ENCODE measurements around the gene TDRD10.
"Not testable (repeated sequence)": the region's sequence is repeated elsewhere in the genome, so short reads cannot be mapped to it uniquely, and the experiment has no call there.

TDRD10 gene

GRCh38 chr1:154481053-154481452 is 21.0 kb upstream of the TDRD10 start:
- H3K36me3 ChIP-seq (ENCODE audit: control insufficient read depth, insufficient read depth, low read length) = no peaks in the 10 kb centered on the region
- WGBS, 2 experiments (ENCODE audit: insufficient coverage in 2 of 2) = 13% methylated on average over 1 of the region's 1 CpG; no CpG with 5 or more reads in 1 of the 2 experiments
- peaks cover 5% of the 10 kb centered on the region for H3K4me1 ChIP-seq (ENCODE audit: control insufficient read depth, insufficient read depth, low read length, poor library complexity, severe bottlenecking)
- H3K27ac ChIP-seq (ENCODE audit: low read depth, low read length, severe bottlenecking) = no peak overlapping the region
- H3K4me3 ChIP-seq (ENCODE audit: extremely low read depth, insufficient read depth, low read length, poor library complexity, severe bottlenecking) = no peak overlapping the region
- H3K9me3 ChIP-seq (ENCODE audit: control insufficient read depth, low read length) = no peaks in the 10 kb centered on the region

GRCh38 chr1:154483941-154484803 is 17.8 kb upstream of the TDRD10 start:
- no peaks in the 10 kb centered on the region for H3K36me3 ChIP-seq (ENCODE audit: control insufficient read depth, insufficient read depth, low read length)
- H3K4me3 ChIP-seq (ENCODE audit: extremely low read depth, insufficient read depth, low read length, poor library complexity, severe bottlenecking) = no peak overlapping the region
- peaks cover 5% of the 10 kb centered on the region for H3K4me1 ChIP-seq (ENCODE audit: control insufficient read depth, insufficient read depth, low read length, poor library complexity, severe bottlenecking)
- 80 to 96% methylated on average over 8 to 11 of the region's 14 CpGs for WGBS, 2 experiments (ENCODE audit: insufficient coverage in 2 of 2)
- no peaks in the 10 kb centered on the region for H3K9me3 ChIP-seq (ENCODE audit: control insufficient read depth, low read length)
- H3K27ac ChIP-seq (ENCODE audit: low read depth, low read length, severe bottlenecking) = no peak overlapping the region

GRCh38 chr1:154485106-154485505 is 16.9 kb upstream of the TDRD10 start:
- peaks cover 5% of the 10 kb centered on the region for H3K4me1 ChIP-seq (ENCODE audit: control insufficient read depth, insufficient read depth, low read length, poor library complexity, severe bottlenecking)
- H3K4me3 ChIP-seq (ENCODE audit: extremely low read depth, insufficient read depth, low read length, poor library complexity, severe bottlenecking) = no peak overlapping the region
- no peaks in the 10 kb centered on the region for H3K36me3 ChIP-seq (ENCODE audit: control insufficient read depth, insufficient read depth, low read length)
- H3K27ac ChIP-seq (ENCODE audit: low read depth, low read length, severe bottlenecking) = peak overlapping the region; percentile 26
- H3K9me3 ChIP-seq (ENCODE audit: control insufficient read depth, low read length) = no peaks in the 10 kb centered on the region
- 74 to 84% methylated on average over 3 of the region's 5 CpGs for WGBS, 2 experiments (ENCODE audit: insufficient coverage in 2 of 2)

GRCh38 chr1:154485910-154486496 is 16.0 kb upstream of the TDRD10 start:
- H3K36me3 ChIP-seq (ENCODE audit: control insufficient read depth, insufficient read depth, low read length) = no peaks in the 10 kb centered on the region
- no peak overlapping the region for H3K4me3 ChIP-seq (ENCODE audit: extremely low read depth, insufficient read depth, low read length, poor library complexity, severe bottlenecking)
- peaks cover 3% of the 10 kb centered on the region for H3K4me1 ChIP-seq (ENCODE audit: control insufficient read depth, insufficient read depth, low read length, poor library complexity, severe bottlenecking)
- 91 to 96% methylated on average over 4 to 7 of the region's 7 CpGs for WGBS, 2 experiments (ENCODE audit: insufficient coverage in 2 of 2)
- H3K9me3 ChIP-seq (ENCODE audit: control insufficient read depth, low read length) = no peaks in the 10 kb centered on the region
- H3K27ac ChIP-seq (ENCODE audit: low read depth, low read length, severe bottlenecking) = peak overlapping the region; percentile 17

GRCh38 chr1:154486756-154487155 is 15.3 kb upstream of the TDRD10 start:
- H3K4me3 ChIP-seq (ENCODE audit: extremely low read depth, insufficient read depth, low read length, poor library complexity, severe bottlenecking); H3K27ac ChIP-seq (ENCODE audit: low read depth, low read length, severe bottlenecking); H3K9me3 ChIP-seq (ENCODE audit: control insufficient read depth, low read length); H3K4me1 ChIP-seq (ENCODE audit: control insufficient read depth, insufficient read depth, low read length, poor library complexity, severe bottlenecking); H3K36me3 ChIP-seq (ENCODE audit: control insufficient read depth, insufficient read depth, low read length): not testable (repeated sequence)
- 96 to 100% methylated on average over 2 to 4 of the region's 5 CpGs for WGBS, 2 experiments (ENCODE audit: insufficient coverage in 2 of 2)

- WGBS, 2 experiments (ENCODE audit: insufficient coverage in 2 of 2) = 85 to 90% methylated on average over 18 to 20 of the region's 20 CpGs
Observed at GRCh38 chr1:154488922-154489321, 13.1 kb upstream of the TDRD10 start.

GRCh38 chr1:154489695-154490274 is 12.2 kb upstream of the TDRD10 start:
- 90 to 93% methylated on average over 3 to 4 of the region's 5 CpGs for WGBS, 2 experiments (ENCODE audit: insufficient coverage in 2 of 2)
- no peaks in the 10 kb centered on the region for H3K9me3 ChIP-seq (ENCODE audit: control insufficient read depth, low read length)
- H3K27ac ChIP-seq (ENCODE audit: low read depth, low read length, severe bottlenecking) = no peak overlapping the region
- peaks cover 9% of the 10 kb centered on the region for H3K4me1 ChIP-seq (ENCODE audit: control insufficient read depth, insufficient read depth, low read length, poor library complexity, severe bottlenecking)
- no peaks in the 10 kb centered on the region for H3K36me3 ChIP-seq (ENCODE audit: control insufficient read depth, insufficient read depth, low read length)
- no peak overlapping the region for H3K4me3 ChIP-seq (ENCODE audit: extremely low read depth, insufficient read depth, low read length, poor library complexity, severe bottlenecking)

More at GRCh38 chr1:154488922-154489321, 13.1 kb upstream of the TDRD10 start:
- no peak overlapping the region for H3K4me3 ChIP-seq (ENCODE audit: extremely low read depth, insufficient read depth, low read length, poor library complexity, severe bottlenecking)
- no peak overlapping the region for H3K27ac ChIP-seq (ENCODE audit: low read depth, low read length, severe bottlenecking)
- no peaks in the 10 kb centered on the region for H3K9me3 ChIP-seq (ENCODE audit: control insufficient read depth, low read length)
- H3K36me3 ChIP-seq (ENCODE audit: control insufficient read depth, insufficient read depth, low read length) = no peaks in the 10 kb centered on the region
- H3K4me1 ChIP-seq (ENCODE audit: control insufficient read depth, insufficient read depth, low read length, poor library complexity, severe bottlenecking) = peaks cover 9% of the 10 kb centered on the region

- H3K36me3 ChIP-seq (ENCODE audit: control insufficient read depth, insufficient read depth, low read length) = no peaks in the 10 kb centered on the region
- 80 to 85% methylated on average over 1 of the region's 1 CpG for WGBS, 2 experiments (ENCODE audit: insufficient coverage in 2 of 2)
- H3K9me3 ChIP-seq (ENCODE audit: control insufficient read depth, low read length) = no peaks in the 10 kb centered on the region
- peaks cover 7% of the 10 kb centered on the region for H3K4me1 ChIP-seq (ENCODE audit: control insufficient read depth, insufficient read depth, low read length, poor library complexity, severe bottlenecking)
- H3K4me3 ChIP-seq (ENCODE audit: extremely low read depth, insufficient read depth, low read length, poor library complexity, severe bottlenecking) = no peak overlapping the region
- no peak overlapping the region for H3K27ac ChIP-seq (ENCODE audit: low read depth, low read length, severe bottlenecking)
Observed at GRCh38 chr1:154490317-154490716, 11.7 kb upstream of the TDRD10 start.

GRCh38 chr1:154492115-154492514 is 9.9 kb upstream of the TDRD10 start:
- Histone ChIP-seq H3K4me1 (ENCODE audit: control insufficient read depth, insufficient read depth, low read length, poor library complexity, severe bottlenecking) (peaks cover 14% of the 10 kb centered on the region), H3K27ac (ENCODE audit: low read depth, low read length, severe bottlenecking) (no peak overlapping the region), H3K36me3 (ENCODE audit: control insufficient read depth, insufficient read depth, low read length) (no peaks in the 10 kb centered on the region), H3K4me3 (ENCODE audit: extremely low read depth, insufficient read depth, low read length, poor library complexity, severe bottlenecking) (no peak overlapping the region), H3K9me3 (ENCODE audit: control insufficient read depth, low read length) (no peaks in the 10 kb centered on the region)
- WGBS, 2 experiments (ENCODE audit: insufficient coverage in 2 of 2) = 83 to 100% methylated on average over 1 of the region's 4 CpGs

GRCh38 chr1:154493276-154493675 is 8.7 kb upstream of the TDRD10 start:
- WGBS, 2 experiments (ENCODE audit: insufficient coverage in 2 of 2) = 5 to 15% methylated on average over 4 to 7 of the region's 8 CpGs
- Histone ChIP-seq H3K4me3 (ENCODE audit: extremely low read depth, insufficient read depth, low read length, poor library complexity, severe bottlenecking) (no peak overlapping the region), H3K36me3 (ENCODE audit: control insufficient read depth, insufficient read depth, low read length) (no peaks in the 10 kb centered on the region)

More at GRCh38 chr1:154493276-154493675, 8.7 kb upstream of the TDRD10 start:
- H3K4me1 ChIP-seq (ENCODE audit: control insufficient read depth, insufficient read depth, low read length, poor library complexity, severe bottlenecking) = peaks cover 19% of the 10 kb centered on the region
- no peaks in the 10 kb centered on the region for H3K9me3 ChIP-seq (ENCODE audit: control insufficient read depth, low read length)
- H3K27ac ChIP-seq (ENCODE audit: low read depth, low read length, severe bottlenecking) = no peak overlapping the region

All from mesodermal cell (in vitro differentiated cells).